ENCODE data around the gene LRRC4C. TPM values are rescaled to one million over a fixed set of nuclear protein-coding genes. Genes with fewer than 3 reads are reported as not detected.

The LRRC4C gene
- total RNA-seq, 1 donor from 2014 or later: 1.3 TPM

DNA sequence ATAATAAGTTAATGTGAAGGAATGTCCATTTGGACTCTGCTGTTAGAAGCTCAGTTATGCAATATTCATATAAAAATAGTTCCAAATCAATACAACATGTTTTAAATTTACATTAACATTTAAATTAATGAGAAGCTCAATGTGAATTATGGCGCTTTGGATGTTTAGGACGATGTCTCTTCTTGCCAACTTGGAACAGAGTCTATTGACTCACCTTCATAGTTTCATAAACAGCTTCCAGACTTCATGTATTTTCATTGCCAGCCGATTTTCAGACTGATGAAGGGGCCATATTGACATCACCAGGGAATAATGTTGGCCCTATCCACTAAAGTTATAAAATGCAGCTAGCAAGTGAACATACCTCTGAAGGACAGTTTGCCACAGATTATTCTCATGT, 1136.2 kb downstream of the LRRC4C start:
- no peak for DNase-seq (ENCODE audit: low spot score, unreplicated experiment)
- no peak overlapping the region for H3K4me3 Mint-ChIP-seq (ENCODE audit: low read depth)
- TF ChIP-seq, protein P1, sequence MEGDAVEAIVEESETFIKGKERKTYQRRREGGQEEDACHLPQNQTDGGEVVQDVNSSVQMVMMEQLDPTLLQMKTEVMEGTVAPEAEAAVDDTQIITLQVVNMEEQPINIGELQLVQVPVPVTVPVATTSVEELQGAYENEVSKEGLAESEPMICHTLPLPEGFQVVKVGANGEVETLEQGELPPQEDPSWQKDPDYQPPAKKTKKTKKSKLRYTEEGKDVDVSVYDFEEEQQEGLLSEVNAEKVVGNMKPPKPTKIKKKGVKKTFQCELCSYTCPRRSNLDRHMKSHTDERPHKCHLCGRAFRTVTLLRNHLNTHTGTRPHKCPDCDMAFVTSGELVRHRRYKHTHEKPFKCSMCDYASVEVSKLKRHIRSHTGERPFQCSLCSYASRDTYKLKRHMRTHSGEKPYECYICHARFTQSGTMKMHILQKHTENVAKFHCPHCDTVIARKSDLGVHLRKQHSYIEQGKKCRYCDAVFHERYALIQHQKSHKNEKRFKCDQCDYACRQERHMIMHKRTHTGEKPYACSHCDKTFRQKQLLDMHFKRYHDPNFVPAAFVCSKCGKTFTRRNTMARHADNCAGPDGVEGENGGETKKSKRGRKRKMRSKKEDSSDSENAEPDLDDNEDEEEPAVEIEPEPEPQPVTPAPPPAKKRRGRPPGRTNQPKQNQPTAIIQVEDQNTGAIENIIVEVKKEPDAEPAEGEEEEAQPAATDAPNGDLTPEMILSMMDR (IDR thresholded peaks at IDR 0.05; ENCODE audit: unreplicated experiment): no peak
- no peaks in the 10 kb centered on the region for H3K9me3 Mint-ChIP-seq (ENCODE audit: low read depth)
- no peak overlapping the region for H3K27ac Mint-ChIP-seq
- no peaks in the 10 kb centered on the region for H3K36me3 Mint-ChIP-seq (ENCODE audit: insufficient read depth)
- H3K27me3 Mint-ChIP-seq: no peaks in the 10 kb centered on the region
- no peaks in the 10 kb centered on the region for H3K4me1 Mint-ChIP-seq (ENCODE audit: low read depth)

DNA sequence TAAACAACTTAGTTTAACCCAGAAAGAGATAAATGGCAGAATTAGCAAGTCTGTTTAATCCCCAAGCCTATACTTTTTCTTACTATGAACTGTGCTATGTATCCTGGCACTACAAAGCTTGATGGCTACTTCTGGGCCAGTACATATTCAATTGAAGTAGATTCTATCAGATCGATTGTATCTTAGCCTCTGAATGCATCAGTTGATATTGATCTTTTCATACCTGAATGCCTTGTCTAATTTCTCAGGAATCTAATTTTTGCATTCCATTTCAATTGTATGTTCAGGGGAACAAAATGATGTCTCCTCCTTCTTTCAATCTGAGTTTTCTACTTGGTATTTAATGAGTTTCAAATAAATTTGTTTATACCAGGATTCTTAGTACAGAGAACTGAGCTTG, 1137.9 kb downstream of the LRRC4C start:
- Mint-ChIP-seq H3K4me3 (ENCODE audit: low read depth) (no peak overlapping the region), H3K4me1 (ENCODE audit: low read depth) (peaks cover 2% of the 10 kb centered on the region), H3K27me3 (no peaks in the 10 kb centered on the region), H3K36me3 (ENCODE audit: insufficient read depth) (no peaks in the 10 kb centered on the region), H3K27ac (no peak overlapping the region), H3K9me3 (ENCODE audit: low read depth) (no peaks in the 10 kb centered on the region)
- TF ChIP-seq, protein P1 (IDR thresholded peaks at IDR 0.05; ENCODE audit: unreplicated experiment): no peak
- DNase-seq (ENCODE audit: low spot score, unreplicated experiment): no peak

DNA sequence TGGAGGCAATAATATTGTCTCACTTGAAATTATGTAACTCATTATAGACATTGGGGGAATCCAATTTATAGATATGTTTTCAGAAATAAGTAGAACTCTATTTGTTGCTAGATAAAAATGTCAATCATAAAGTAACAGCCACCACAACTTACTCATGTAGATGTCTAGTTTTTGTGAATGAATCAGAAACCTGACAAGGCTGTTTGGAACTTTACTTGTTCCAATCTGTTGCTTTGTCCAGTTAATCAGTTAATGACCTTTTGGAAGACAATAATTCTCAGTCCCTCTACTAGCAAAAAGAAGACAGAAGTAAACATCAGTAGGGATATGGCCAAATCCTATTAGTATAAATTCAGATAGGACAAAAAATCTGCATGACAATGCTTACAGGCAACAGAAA, 1143.3 kb downstream of the LRRC4C start:
- Mint-ChIP-seq H3K4me1 (ENCODE audit: low read depth) (peaks cover 5% of the 10 kb centered on the region), H3K27me3 (no peaks in the 10 kb centered on the region), H3K9me3 (ENCODE audit: low read depth) (no peaks in the 10 kb centered on the region), H3K4me3 (ENCODE audit: low read depth) (no peak overlapping the region), H3K27ac (no peak overlapping the region), H3K36me3 (ENCODE audit: insufficient read depth) (no peaks in the 10 kb centered on the region)
- TF ChIP-seq, protein P1 (IDR thresholded peaks at IDR 0.05; ENCODE audit: unreplicated experiment): no peak
- DNase-seq (ENCODE audit: low spot score, unreplicated experiment): no peak

DNA sequence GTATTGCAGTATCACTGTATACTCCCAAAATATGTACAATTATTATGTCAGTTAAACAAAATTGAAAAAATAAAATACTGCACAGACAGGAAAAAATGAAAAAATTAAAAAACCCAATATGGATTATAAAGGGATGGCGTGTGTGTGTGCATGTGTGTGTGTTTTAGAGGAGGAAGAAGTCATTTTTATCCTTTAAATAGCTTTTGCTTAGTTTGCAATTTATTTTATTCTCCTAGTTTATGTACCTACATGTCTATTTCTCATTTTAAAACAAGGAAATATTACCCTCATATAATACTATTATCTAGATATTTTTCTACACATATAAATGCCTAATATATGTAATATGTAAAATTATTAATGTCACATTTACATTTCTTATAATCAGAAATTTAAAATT, 1144.3 kb downstream of the LRRC4C start:
- H3K27ac Mint-ChIP-seq: no peak overlapping the region
- TF ChIP-seq, protein P1 (IDR thresholded peaks at IDR 0.05; ENCODE audit: unreplicated experiment): no peak

DNA sequence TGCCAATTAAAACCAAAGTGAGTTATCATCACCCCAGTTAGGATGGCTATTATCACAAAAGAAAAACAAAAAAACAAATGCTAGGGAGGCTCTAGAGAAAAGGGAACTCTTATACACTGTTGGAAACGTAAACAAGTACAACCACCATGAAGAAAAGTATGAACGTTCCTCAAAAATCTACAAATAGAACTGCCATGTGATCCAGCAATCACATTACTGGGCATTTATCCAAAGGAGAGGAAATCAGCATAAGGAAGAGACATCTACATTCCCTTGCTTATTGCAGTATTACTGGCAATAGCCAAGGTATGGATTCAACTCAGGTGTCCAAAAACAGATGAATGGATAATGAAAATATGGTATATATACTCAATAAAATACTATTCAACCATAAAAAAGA, 1145.1 kb downstream of the LRRC4C start:
- H3K27me3 Mint-ChIP-seq: no peaks in the 10 kb centered on the region
- H3K4me3 Mint-ChIP-seq (ENCODE audit: low read depth): no peak overlapping the region
- TF ChIP-seq, protein P1 (IDR thresholded peaks at IDR 0.05; ENCODE audit: unreplicated experiment): no peak
- no peak overlapping the region for H3K27ac Mint-ChIP-seq
- no peak for DNase-seq (ENCODE audit: low spot score, unreplicated experiment)
- H3K9me3 Mint-ChIP-seq (ENCODE audit: low read depth): no peaks in the 10 kb centered on the region
- H3K36me3 Mint-ChIP-seq (ENCODE audit: insufficient read depth): no peaks in the 10 kb centered on the region
- peaks cover 5% of the 10 kb centered on the region for H3K4me1 Mint-ChIP-seq (ENCODE audit: low read depth)

More for the DNA sequence above, 1144.3 kb downstream of the LRRC4C start:
- peaks cover 5% of the 10 kb centered on the region for H3K4me1 Mint-ChIP-seq (ENCODE audit: low read depth)
- no peak overlapping the region for H3K4me3 Mint-ChIP-seq (ENCODE audit: low read depth)
- H3K36me3 Mint-ChIP-seq (ENCODE audit: insufficient read depth): no peaks in the 10 kb centered on the region
- H3K27me3 Mint-ChIP-seq: no peaks in the 10 kb centered on the region
- H3K9me3 Mint-ChIP-seq (ENCODE audit: low read depth): no peaks in the 10 kb centered on the region
- no peak for DNase-seq (ENCODE audit: low spot score, unreplicated experiment)

All from progenitor cell of endocrine pancreas (in vitro differentiated cells).